ENCODE data around the gene IZUMO1. TPM values are rescaled to one million over a fixed set of nuclear protein-coding genes. Genes with fewer than 3 reads are reported as not detected.

The IZUMO1 gene
- total and polyA plus RNA-seq, 2 of the 4 experiments (the other 2 are of a cell fraction) = not detected

DNA sequence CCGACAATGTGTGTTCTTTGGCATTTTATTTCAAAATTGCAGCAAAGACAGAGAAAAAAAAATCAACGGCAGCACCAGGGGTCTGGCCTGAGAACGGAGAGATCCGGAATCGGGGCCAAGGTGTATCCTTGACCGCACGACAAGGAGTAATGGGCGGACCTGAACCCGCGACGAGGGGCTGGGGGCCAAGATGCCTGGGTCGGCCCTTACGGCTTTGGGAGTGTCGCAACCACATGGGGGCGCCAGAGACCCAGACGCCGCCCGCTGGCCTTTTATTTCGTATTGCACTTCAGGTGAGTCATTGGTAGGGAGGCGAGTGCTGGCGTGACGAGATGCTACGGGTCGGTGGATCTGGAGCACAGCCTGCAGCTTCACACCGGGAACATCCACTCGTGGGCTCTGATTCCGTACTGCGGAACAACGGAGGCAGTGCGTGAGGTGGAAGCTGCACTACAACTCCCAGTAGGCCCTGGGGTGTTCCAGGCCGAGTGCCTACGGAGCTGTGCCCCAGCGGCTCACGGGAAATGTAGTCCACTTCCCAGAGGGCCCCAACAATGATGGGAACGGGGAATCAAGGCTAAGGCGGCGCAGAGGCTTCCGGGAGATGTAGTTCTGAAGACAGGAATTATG lies 48.5 kb upstream of the IZUMO1 start:
- peak overlapping the region; percentile 52 for H3K27ac ChIP-seq (ENCODE audit: insufficient read depth, low read length)
- CTCF ChIA-PET = interaction anchor here (0.6 to 2.3 kb wide), 13 partner anchors 9 to 198 kb away, joined by 3 to 14 read pairs (median 4); partner anchors contain the start of genes GYS1, HSD17B14 and RUVBL2
- POLR2A ChIA-PET (ENCODE audit: unreplicated experiment) = no interaction called here
- H3K14ac ChIP-seq (replicated peaks; ENCODE audit: low read depth, low read length) = peak overlapping the region; percentile 87
- peak overlapping the region; percentile 57 for H3K4ac ChIP-seq (ENCODE audit: low read depth, low read length)
- H3K4me1 ChIP-seq (ENCODE audit: control insufficient read depth, insufficient read depth, low read length) = peaks cover 10% of the 10 kb centered on the region
- DNase-seq = peak; percentile 92
- 0 out of 2 replicates have a peak overlapping the region, but pooled peaks have one; percentile 31 for H3K56ac ChIP-seq (ENCODE audit: extremely low read depth, insufficient read depth, low read length)
- 0 out of 2 replicates have a peak, but pooled peaks cover 2% of the 10 kb centered on the region for H4K20me1 ChIP-seq (ENCODE audit: insufficient read depth, low read length)
- H3K9me1 ChIP-seq (ENCODE audit: insufficient read depth, low read length) = no peaks in the 10 kb centered on the region
- no peaks in the 10 kb centered on the region for H3K36me3 ChIP-seq (ENCODE audit: control insufficient read depth, insufficient read depth, low read length)
- in situ Hi-C loops (cut with MboI; ENCODE audit: low sequenced_read_pairs) (no loop called here), intact Hi-C loops (cut with micrococcal nuclease) (loop anchor here (1.0 to 2.0 kb wide), 3 partner anchors 41 to 176 kb away; partner anchors contain the start of gene HSD17B14), dilution Hi-C loops (cut with HindIII; ENCODE audit: low sequenced_read_pairs, unreplicated experiment) (no loop called here)
- peak overlapping the region; percentile 7 to 95 for H4K8ac ChIP-seq (ENCODE audit: low read depth in 2 of 2, low read length in 2 of 2)
- H2AK5ac ChIP-seq (ENCODE audit: low read depth, low read length) = peak overlapping the region; percentile 5; the same call in 1 of the 2 replicates
- peak; percentile 100 for ATAC-seq (ENCODE audit: low read depth)
- WGBS, 2 experiments (ENCODE audit: extremely low coverage in 2 of 2, insufficient read length in 1 of 2) = 3% methylated on average over 17 of the region's 38 CpGs; no CpG with 5 or more reads in 1 of the 2 experiments
- peak overlapping the region; percentile 41; the same call in 1 of the 2 replicates for H4K91ac ChIP-seq (ENCODE audit: insufficient read depth, low read depth, low read length)
- peak overlapping the region; percentile 58 for H3K9ac ChIP-seq (ENCODE audit: low read depth, low read length)
- no peak overlapping the region for H2BK120ac ChIP-seq (ENCODE audit: low read depth, low read length)
- no peaks in the 10 kb centered on the region for H3K27me3 ChIP-seq (ENCODE audit: control insufficient read depth, insufficient read depth, low read length)
- H2AFZ ChIP-seq (replicated peaks; ENCODE audit: low read length, poor library complexity) = peak overlapping the region; percentile 98
- H2BK15ac ChIP-seq (ENCODE audit: low read depth, low read length) = no peak overlapping the region
- H2AK9ac ChIP-seq (replicated peaks; ENCODE audit: low read depth, low read length, poor library complexity) = peak overlapping the region; percentile 89
- H2BK5ac ChIP-seq (ENCODE audit: low read depth, low read length, poor library complexity, severe bottlenecking) = peak overlapping the region; percentile 22
- H3K18ac ChIP-seq (ENCODE audit: low read depth, low read length) = no peak overlapping the region
- no peak overlapping the region for H3K23ac ChIP-seq (ENCODE audit: low read depth, low read length)
- H4K5ac ChIP-seq (ENCODE audit: low read depth, low read length) = peak overlapping the region; percentile 17
- no peak overlapping the region for H2BK20ac ChIP-seq (ENCODE audit: low read depth, low read length)
- BruUV-seq (replicated peaks) = no TSS peak
- H3K4me3 ChIP-seq (ENCODE audit: insufficient read depth, low read depth, low read length) = peak overlapping the region; percentile 43
- H3K9me3 ChIP-seq (ENCODE audit: control insufficient read depth, insufficient read depth, low read length) = no peaks in the 10 kb centered on the region
- peak overlapping the region; percentile 65 for H3K4me2 ChIP-seq (ENCODE audit: low read depth, low read length)
- no peaks in the 10 kb centered on the region for H3K79me1 ChIP-seq (ENCODE audit: low read depth in 1 of 2, low read length in 2 of 2)
- TF ChIP-seq CHD1 (IDR thresholded peaks at IDR 0.05; ENCODE audit: low read depth, low read length) (no peak), BHLHE40 (IDR thresholded peaks at IDR 0.05; ENCODE audit: low read depth, low read length) (peak; percentile 49), MAZ (IDR thresholded peaks at IDR 0.05; ENCODE audit: borderline replicate concordance, low read depth, low read length) (no peak), RCOR1 (IDR thresholded peaks at IDR 0.05; ENCODE audit: insufficient replicate concordance, low read length) (peak; percentile 5), RFX5 (IDR thresholded peaks at IDR 0.05; ENCODE audit: low read depth, low read length) (no peak), MXI1 (IDR thresholded peaks at IDR 0.05; ENCODE audit: borderline replicate concordance, low read depth, low read length) (peak; percentile 40; the same call in 1 of the 2 replicates), POLR2A (IDR thresholded peaks at IDR 0.05; ENCODE audit: low read depth, low read length) (no peak), MAFK (IDR thresholded peaks at IDR 0.05; ENCODE audit: low read depth, low read length) (no peak; the same call in 1 of the 2 replicates), SMC3 (IDR thresholded peaks at IDR 0.05; ENCODE audit: low read depth, low read length) (peak; percentile 82), CEBPB (IDR thresholded peaks at IDR 0.05; ENCODE audit: low read depth, low read length) (peak; percentile 86), RAD21 (IDR thresholded peaks at IDR 0.05; ENCODE audit: low read length) (peak; percentile 85), NFE2L2 (IDR thresholded peaks at IDR 0.05; ENCODE audit: low read depth, low read length) (no peak)
- TF ChIP-seq, protein P1, sequence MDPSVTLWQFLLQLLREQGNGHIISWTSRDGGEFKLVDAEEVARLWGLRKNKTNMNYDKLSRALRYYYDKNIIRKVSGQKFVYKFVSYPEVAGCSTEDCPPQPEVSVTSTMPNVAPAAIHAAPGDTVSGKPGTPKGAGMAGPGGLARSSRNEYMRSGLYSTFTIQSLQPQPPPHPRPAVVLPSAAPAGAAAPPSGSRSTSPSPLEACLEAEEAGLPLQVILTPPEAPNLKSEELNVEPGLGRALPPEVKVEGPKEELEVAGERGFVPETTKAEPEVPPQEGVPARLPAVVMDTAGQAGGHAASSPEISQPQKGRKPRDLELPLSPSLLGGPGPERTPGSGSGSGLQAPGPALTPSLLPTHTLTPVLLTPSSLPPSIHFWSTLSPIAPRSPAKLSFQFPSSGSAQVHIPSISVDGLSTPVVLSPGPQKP (IDR thresholded peaks at IDR 0.05; ENCODE audit: borderline replicate concordance, low read depth, low read length) = no peak
- TF ChIP-seq, protein P2, sequence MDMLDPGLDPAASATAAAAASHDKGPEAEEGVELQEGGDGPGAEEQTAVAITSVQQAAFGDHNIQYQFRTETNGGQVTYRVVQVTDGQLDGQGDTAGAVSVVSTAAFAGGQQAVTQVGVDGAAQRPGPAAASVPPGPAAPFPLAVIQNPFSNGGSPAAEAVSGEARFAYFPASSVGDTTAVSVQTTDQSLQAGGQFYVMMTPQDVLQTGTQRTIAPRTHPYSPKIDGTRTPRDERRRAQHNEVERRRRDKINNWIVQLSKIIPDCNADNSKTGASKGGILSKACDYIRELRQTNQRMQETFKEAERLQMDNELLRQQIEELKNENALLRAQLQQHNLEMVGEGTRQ (IDR thresholded peaks at IDR 0.05; ENCODE audit: low read depth, low read length) = no peak
